Liver (tissue), 3 donors: ENCODE data around the gene IRF9.

ENCODE experiments used
- FOXA1 ChIP-seq: IDR thresholded peaks from 2 replicates; pipeline ENCODE4 v1.6.1; 2016; ENCODE audit warnings: antibody characterized with exemption
- GABPA ChIP-seq, 2 donors: IDR thresholded peaks in 1 of 2; conservative IDR thresholded peaks in 1 of 2; 2 replicates each; pipeline ENCODE4 v1.6.1; 2016; ENCODE audit warnings: antibody characterized with exemption in 2 of 2, mild to moderate bottlenecking in 1 of 2, moderate library complexity in 1 of 2
- HNF4G ChIP-seq: IDR thresholded peaks from 2 replicates; pipeline ENCODE4 v1.6.1; 2016; ENCODE audit warnings: antibody characterized with exemption
- JUND ChIP-seq, 2 donors: IDR thresholded peaks; 2 replicates each; pipeline ENCODE4 v1.6.1; 2016; ENCODE audit warnings: antibody characterized with exemption in 2 of 2
- NR2F2 ChIP-seq: IDR thresholded peaks from 2 replicates; pipeline ENCODE4 v1.6.1; 2016; ENCODE audit warnings: antibody characterized with exemption
- RAD21 ChIP-seq, 2 donors: IDR thresholded peaks; 2 replicates each; pipeline ENCODE4 v1.6.1; 2016; ENCODE audit warnings: antibody characterized with exemption in 2 of 2, mild to moderate bottlenecking in 2 of 2
- RXRA ChIP-seq, 2 donors: IDR thresholded peaks; 2 replicates each; pipeline ENCODE4 v1.6.1; 2017 to 2018; ENCODE audit warnings: antibody characterized with exemption in 2 of 2, mild to moderate bottlenecking in 1 of 2
- SP1 ChIP-seq: IDR thresholded peaks from 2 replicates; pipeline ENCODE4 v1.6.1; 2018; ENCODE audit warnings: antibody characterized with exemption, mild to moderate bottlenecking
- YY1 ChIP-seq: IDR thresholded peaks from 2 replicates; pipeline ENCODE4 v1.6.1; 2016; ENCODE audit warnings: antibody characterized with exemption, mild to moderate bottlenecking
- TF ChIP-seq, protein P1 (sequence below): fragments of 150-350 bp; IDR thresholded peaks from 2 replicates; pipeline ENCODE4 v1.5.1; 2017; ENCODE audit warnings: improper control_type of control experiment, low read depth, low read length; ENCODE audit not compliant: missing input control
- TF ChIP-seq, protein P2 (sequence below): IDR thresholded peaks from 2 replicates; pipeline ENCODE4 v1.6.1; 2016; ENCODE audit warnings: antibody characterized with exemption, mild to moderate bottlenecking
- TF ChIP-seq, protein P3 (sequence below): IDR thresholded peaks from 2 replicates; pipeline ENCODE4 v1.6.1; 2016; ENCODE audit warnings: antibody characterized with exemption
- TF ChIP-seq, protein P4 (sequence below): IDR thresholded peaks from 2 replicates; pipeline ENCODE4 v1.6.1; 2016; ENCODE audit warnings: antibody characterized with exemption
- TF ChIP-seq, protein P5 (sequence below): IDR thresholded peaks from 2 replicates; pipeline ENCODE4 v1.6.1; 2016; ENCODE audit warnings: antibody characterized with exemption
- donor health status: healthy.
- donor health status: healthy.

DNA sequence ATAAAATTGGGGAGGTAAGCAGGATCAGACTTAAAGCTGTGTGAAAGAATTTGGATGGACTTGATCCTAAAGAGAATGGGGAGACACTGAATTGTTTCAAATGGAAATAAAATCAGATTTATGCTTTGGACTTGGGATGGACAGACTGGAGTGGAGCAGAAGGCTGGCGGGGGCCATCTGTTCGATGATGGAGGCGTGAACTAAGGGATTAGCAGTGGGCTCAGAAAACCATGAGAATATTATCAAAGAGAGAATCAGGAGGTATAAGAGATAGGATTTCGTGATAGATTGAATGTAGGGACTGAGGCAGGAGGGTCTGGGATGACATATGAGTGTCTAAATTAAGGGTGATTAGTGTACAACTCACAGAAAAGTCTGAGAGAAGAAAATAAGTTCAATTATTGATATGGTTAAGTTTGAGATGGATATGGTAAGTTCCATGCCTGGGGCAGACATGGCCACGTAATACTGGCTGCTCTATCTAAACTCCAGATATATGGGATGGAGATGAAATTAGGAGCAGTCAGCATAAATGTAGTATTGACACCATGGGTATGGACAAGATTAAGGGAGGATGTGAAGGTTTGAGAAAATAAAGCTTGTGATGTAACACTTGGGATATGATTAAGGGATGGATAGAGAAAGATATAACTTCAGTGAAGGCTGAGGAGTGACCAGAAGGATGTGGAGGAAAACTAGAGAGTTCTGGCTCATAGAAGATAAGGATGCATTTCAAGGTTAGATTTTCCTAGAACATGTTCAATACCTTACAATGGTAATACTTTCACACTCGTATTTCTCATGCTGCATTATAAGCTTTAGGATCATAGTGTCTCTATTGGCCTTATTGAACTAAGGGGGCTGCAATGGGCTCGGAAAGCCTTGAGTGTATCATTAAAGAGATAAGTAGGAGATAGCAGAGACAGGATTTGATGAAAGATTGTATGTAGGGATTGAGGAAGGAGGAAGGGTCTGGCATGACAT, 43.4 kb downstream of the IRF9 start:
- TF ChIP-seq, protein P1, sequence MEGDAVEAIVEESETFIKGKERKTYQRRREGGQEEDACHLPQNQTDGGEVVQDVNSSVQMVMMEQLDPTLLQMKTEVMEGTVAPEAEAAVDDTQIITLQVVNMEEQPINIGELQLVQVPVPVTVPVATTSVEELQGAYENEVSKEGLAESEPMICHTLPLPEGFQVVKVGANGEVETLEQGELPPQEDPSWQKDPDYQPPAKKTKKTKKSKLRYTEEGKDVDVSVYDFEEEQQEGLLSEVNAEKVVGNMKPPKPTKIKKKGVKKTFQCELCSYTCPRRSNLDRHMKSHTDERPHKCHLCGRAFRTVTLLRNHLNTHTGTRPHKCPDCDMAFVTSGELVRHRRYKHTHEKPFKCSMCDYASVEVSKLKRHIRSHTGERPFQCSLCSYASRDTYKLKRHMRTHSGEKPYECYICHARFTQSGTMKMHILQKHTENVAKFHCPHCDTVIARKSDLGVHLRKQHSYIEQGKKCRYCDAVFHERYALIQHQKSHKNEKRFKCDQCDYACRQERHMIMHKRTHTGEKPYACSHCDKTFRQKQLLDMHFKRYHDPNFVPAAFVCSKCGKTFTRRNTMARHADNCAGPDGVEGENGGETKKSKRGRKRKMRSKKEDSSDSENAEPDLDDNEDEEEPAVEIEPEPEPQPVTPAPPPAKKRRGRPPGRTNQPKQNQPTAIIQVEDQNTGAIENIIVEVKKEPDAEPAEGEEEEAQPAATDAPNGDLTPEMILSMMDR, result no peak
- TF ChIP-seq, protein P2, sequence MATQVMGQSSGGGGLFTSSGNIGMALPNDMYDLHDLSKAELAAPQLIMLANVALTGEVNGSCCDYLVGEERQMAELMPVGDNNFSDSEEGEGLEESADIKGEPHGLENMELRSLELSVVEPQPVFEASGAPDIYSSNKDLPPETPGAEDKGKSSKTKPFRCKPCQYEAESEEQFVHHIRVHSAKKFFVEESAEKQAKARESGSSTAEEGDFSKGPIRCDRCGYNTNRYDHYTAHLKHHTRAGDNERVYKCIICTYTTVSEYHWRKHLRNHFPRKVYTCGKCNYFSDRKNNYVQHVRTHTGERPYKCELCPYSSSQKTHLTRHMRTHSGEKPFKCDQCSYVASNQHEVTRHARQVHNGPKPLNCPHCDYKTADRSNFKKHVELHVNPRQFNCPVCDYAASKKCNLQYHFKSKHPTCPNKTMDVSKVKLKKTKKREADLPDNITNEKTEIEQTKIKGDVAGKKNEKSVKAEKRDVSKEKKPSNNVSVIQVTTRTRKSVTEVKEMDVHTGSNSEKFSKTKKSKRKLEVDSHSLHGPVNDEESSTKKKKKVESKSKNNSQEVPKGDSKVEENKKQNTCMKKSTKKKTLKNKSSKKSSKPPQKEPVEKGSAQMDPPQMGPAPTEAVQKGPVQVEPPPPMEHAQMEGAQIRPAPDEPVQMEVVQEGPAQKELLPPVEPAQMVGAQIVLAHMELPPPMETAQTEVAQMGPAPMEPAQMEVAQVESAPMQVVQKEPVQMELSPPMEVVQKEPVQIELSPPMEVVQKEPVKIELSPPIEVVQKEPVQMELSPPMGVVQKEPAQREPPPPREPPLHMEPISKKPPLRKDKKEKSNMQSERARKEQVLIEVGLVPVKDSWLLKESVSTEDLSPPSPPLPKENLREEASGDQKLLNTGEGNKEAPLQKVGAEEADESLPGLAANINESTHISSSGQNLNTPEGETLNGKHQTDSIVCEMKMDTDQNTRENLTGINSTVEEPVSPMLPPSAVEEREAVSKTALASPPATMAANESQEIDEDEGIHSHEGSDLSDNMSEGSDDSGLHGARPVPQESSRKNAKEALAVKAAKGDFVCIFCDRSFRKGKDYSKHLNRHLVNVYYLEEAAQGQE, result no peak
- TF ChIP-seq RAD21 (IDR thresholded peaks at IDR 0.05) (no peak), GABPA (IDR thresholded peaks at IDR 0.05 in 1 of 2, conservative IDR thresholded peaks at IDR 0.05 in 1 of 2) (no peak), YY1 (no peak), FOXA1 (no peak), JUND (IDR thresholded peaks at IDR 0.05) (no peak), RXRA (IDR thresholded peaks at IDR 0.05) (no peak), NR2F2 (no peak), SP1 (no peak), HNF4G (no peak)
- TF ChIP-seq, protein P3, sequence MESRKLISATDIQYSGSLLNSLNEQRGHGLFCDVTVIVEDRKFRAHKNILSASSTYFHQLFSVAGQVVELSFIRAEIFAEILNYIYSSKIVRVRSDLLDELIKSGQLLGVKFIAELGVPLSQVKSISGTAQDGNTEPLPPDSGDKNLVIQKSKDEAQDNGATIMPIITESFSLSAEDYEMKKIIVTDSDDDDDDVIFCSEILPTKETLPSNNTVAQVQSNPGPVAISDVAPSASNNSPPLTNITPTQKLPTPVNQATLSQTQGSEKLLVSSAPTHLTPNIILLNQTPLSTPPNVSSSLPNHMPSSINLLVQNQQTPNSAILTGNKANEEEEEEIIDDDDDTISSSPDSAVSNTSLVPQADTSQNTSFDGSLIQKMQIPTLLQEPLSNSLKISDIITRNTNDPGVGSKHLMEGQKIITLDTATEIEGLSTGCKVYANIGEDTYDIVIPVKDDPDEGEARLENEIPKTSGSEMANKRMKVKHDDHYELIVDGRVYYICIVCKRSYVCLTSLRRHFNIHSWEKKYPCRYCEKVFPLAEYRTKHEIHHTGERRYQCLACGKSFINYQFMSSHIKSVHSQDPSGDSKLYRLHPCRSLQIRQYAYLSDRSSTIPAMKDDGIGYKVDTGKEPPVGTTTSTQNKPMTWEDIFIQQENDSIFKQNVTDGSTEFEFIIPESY, result no peak
- TF ChIP-seq, protein P4, sequence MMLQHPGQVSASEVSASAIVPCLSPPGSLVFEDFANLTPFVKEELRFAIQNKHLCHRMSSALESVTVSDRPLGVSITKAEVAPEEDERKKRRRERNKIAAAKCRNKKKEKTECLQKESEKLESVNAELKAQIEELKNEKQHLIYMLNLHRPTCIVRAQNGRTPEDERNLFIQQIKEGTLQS, result no peak
- TF ChIP-seq, protein P5, sequence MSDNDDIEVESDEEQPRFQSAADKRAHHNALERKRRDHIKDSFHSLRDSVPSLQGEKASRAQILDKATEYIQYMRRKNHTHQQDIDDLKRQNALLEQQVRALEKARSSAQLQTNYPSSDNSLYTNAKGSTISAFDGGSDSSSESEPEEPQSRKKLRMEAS, result no peak
